Right atrium auricular region (tissue), 2 donors: ENCODE measurements around the gene FOXP4. TPM values are rescaled to one million over a fixed set of nuclear protein-coding genes. Genes with fewer than 3 reads are reported as not detected.

Source experiments
- DNase-seq: peaks from one replicate; pipeline ENCODE4 v3.0.0-alpha.2; 2019; ENCODE audit warnings: low spot score
- H3K27ac ChIP-seq, 2 donors: fragments of 200-600 bp; sonication (generic); 1 replicate in 1 of 2; 2 replicates in 1 of 2; pipeline ENCODE4 v1.5.1; 2016 to 2019
- H3K27me3 ChIP-seq, 2 donors: fragments of 200-600 bp; sonication (generic); one replicate each; pipeline versions ENCODE4 v1.5.1 to v1.6.0; 2017 to 2019
- H3K36me3 ChIP-seq: fragments of 200-600 bp; sonication (generic); one replicate; pipeline ENCODE4 v1.5.1; 2016
- H3K4me1 ChIP-seq, 2 donors: fragments of 200-600 bp; sonication (generic); one replicate each; pipeline versions ENCODE4 v1.5.1 to v1.6.0; 2017 to 2019
- H3K4me3 ChIP-seq, 2 donors: fragments of 200-600 bp; sonication (generic); 1 replicate in 1 of 2; 2 replicates in 1 of 2; pipeline ENCODE4 v1.5.1; 2017 to 2019; ENCODE audit warnings: mild to moderate bottlenecking in 1 of 2, moderate library complexity in 1 of 2
- H3K9me3 ChIP-seq, 2 donors: fragments of 200-600 bp; sonication (generic); one replicate each; pipeline ENCODE4 v1.5.1; 2019
- microRNA-seq, 2 donors: library from miRNA; unstranded; fragments of <30 nt; microRNA quantifications; one replicate each; pipeline ENCODE4, GENCODE V29; 2016 to 2017; ENCODE audit warnings: borderline number of aligned reads in 2 of 2, borderline replicate concordance in 1 of 2
- total RNA-seq, 2 donors: library from RNA; depleted of rRNA; stranded (reverse); fragments of >200 nt; gene quantifications; one replicate each; pipeline ENCODE4 v1.1.0, GENCODE V29; 2016
- TF ChIP-seq, protein P1 (sequence below), 2 donors: fragments of 200-600 bp; sonication (generic); IDR thresholded peaks; one replicate each; pipeline ENCODE4 v1.5.1; 2019; ENCODE audit warnings: antibody characterized with exemption in 2 of 2

Gene FOXP4
- total RNA-seq, 2 donors from 2014 or later = 9.3 to 20.2 TPM

DNA sequence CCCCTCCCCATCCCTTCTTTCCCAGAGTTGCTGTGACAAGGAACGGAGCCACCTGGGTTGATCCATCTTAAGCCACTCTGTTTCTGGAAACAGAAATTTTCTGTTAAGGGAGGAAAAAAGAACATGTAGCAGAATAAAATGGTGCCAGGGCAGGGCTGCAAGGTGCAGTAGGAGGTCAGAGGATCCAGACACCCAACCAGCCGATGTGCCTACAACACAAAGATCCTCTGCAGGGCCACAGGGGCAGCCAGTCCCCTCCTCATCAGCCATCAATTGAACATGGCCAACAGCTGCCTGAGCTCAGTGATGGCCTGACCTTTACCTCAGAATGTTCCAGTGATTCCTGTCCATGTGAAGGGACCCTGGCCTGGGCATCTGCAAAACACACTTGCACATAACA is 103.9 kb downstream of the FOXP4 start:
- H3K4me1 ChIP-seq = no peaks in the 10 kb centered on the region
- TF ChIP-seq, protein P1, sequence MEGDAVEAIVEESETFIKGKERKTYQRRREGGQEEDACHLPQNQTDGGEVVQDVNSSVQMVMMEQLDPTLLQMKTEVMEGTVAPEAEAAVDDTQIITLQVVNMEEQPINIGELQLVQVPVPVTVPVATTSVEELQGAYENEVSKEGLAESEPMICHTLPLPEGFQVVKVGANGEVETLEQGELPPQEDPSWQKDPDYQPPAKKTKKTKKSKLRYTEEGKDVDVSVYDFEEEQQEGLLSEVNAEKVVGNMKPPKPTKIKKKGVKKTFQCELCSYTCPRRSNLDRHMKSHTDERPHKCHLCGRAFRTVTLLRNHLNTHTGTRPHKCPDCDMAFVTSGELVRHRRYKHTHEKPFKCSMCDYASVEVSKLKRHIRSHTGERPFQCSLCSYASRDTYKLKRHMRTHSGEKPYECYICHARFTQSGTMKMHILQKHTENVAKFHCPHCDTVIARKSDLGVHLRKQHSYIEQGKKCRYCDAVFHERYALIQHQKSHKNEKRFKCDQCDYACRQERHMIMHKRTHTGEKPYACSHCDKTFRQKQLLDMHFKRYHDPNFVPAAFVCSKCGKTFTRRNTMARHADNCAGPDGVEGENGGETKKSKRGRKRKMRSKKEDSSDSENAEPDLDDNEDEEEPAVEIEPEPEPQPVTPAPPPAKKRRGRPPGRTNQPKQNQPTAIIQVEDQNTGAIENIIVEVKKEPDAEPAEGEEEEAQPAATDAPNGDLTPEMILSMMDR (IDR thresholded peaks at IDR 0.05) = no peak

DNA sequence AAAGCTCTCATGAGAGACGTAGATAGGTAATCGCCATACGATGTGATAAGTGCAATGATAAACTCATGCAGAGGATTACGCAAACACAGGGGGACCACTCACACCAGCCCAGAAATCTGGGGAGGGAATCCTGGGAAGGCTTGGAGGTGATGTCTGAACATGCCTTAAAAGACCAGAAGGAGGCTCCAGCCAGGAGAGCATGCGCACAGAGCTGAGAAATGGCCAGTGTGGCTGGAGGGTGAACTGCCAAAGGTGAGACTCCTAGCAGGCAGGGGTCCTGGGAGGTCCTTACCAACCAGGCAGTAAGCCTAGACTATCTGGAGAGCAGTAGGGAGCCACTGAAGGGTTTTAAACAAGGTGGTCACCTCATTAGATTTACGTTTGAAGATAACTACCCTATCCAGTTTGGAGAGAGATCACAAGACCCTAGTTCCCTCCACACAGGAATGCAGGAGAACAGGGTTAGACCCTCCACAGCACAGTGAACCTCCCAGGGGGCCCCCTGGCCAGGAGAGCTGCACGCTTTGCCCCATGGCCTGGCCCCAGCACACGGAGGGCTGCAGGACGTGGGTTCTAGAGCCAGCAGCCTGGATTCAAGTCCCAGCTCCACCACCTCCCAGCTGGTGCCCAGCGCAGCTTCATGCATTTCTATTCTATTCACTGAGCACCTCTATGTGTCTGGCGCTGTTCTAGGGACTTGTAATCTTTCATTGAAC is 105.2 kb downstream of the FOXP4 start:
- H3K36me3 ChIP-seq = no peaks in the 10 kb centered on the region
- no peak overlapping the region for H3K27ac ChIP-seq
- TF ChIP-seq, protein P1 (IDR thresholded peaks at IDR 0.05) = no peak
- H3K9me3 ChIP-seq = no peaks in the 10 kb centered on the region
- peaks cover 0 to 3% of the 10 kb centered on the region in 2 donors for H3K4me1 ChIP-seq
- H3K4me3 ChIP-seq = no peak overlapping the region
- DNase-seq = no peak
- no peaks in the 10 kb centered on the region for H3K27me3 ChIP-seq

More for the DNA sequence above, 103.9 kb downstream of the FOXP4 start:
- Histone ChIP-seq H3K9me3 (no peaks in the 10 kb centered on the region), H3K4me3 (no peak overlapping the region), H3K27ac (no peak overlapping the region), H3K27me3 (no peaks in the 10 kb centered on the region), H3K36me3 (no peaks in the 10 kb centered on the region)
- DNase-seq = no peak

Small RNA genes within 50 kb of the gene (microRNA-seq; reads per million reads assigned to microRNA genes)
- gene MIR4641 = 0 reads per million in 2 donors

Other genes starting within 250 kb of the FOXP4 start
- gene NCR2, start 210.8 kb upstream of the FOXP4 start, total RNA-seq = not detected
- 10 to 100 TPM in 1 of 2 donors, 1 to 10 TPM in 1; 1.5 to 12.3 TPM for gene MDFI, start 92.1 kb downstream of the FOXP4 start, total RNA-seq
- 10 to 100 TPM; 31.5 to 35.8 TPM for gene TFEB, start 189.2 kb downstream of the FOXP4 start, total RNA-seq
- not detected for gene PGC, start 201.0 kb downstream of the FOXP4 start, total RNA-seq
- gene FRS3, start 233.5 kb downstream of the FOXP4 start, total RNA-seq = 1 to 10 TPM; 2.6 to 3.4 TPM
- gene PRICKLE4, start 234.4 kb downstream of the FOXP4 start, total RNA-seq = 1 to 10 TPM; 4.3 to 5.6 TPM
- 100 to 1,000 TPM; 130 to 172 TPM for gene TOMM6, start 241.3 kb downstream of the FOXP4 start, total RNA-seq